ENCODE data around the gene PDE10A. TPM values are rescaled to one million over a fixed set of nuclear protein-coding genes. Genes with fewer than 3 reads are reported as not detected.

The PDE10A gene
- total and polyA plus RNA-seq, 2 of the 8 experiments (the other 6 are each of a cell fraction or from before 2014, with no cell fraction given): 1.1 to 2.4 TPM

DNA sequence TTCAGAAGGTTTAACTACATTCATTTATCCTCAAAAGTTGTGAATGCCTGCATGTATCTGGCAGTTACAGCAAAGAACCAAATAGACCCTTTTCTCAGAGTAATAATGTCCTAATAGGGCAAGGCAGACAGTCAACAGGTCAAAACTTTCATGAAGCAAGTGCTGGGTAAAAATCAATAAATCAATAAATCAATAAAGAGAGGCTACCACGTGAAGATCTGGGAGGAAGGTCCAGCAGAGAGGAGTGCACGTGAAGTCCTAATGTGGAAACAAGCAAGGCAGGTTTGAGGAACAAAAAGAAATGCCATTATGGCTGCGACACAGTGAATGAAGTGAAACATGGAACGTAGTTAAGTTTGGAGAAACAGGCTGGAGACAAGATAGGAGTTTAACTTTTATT, 317.3 kb downstream of the PDE10A start:
- Histone ChIP-seq H4K8ac (ENCODE audit: extremely low read depth, insufficient read depth, low read length) (no peak overlapping the region), H2BK120ac (replicated peaks; ENCODE audit: low read depth, low read length) (no peak overlapping the region), H3K79me1 (ENCODE audit: low read depth, low read length) (no peaks in the 10 kb centered on the region), H3K4me1 (replicated peaks in 1 of 4; ENCODE audit: control insufficient read depth in 3 of 4, insufficient read depth in 4 of 4, low read length in 3 of 4) (no peaks in the 10 kb centered on the region), H3K4me2 (ENCODE audit: insufficient read depth in 1 of 2, low read depth in 2 of 2, low read length in 2 of 2) (no peak overlapping the region), H4K5ac (ENCODE audit: insufficient read length, low read depth, low read length) (no peak overlapping the region), H3K9me3 (ENCODE audit: insufficient read depth in 2 of 2, low read depth in 1 of 2, low read length in 1 of 2) (peaks cover 8% of the 10 kb centered on the region in 2 experiments; a peak in 3 of 4 replicates), H2AK5ac (ENCODE audit: low read depth, low read length) (no peak overlapping the region), H3K79me2 (ENCODE audit: control insufficient read depth in 1 of 2, insufficient read depth in 2 of 2, low read length in 2 of 2) (no peaks in the 10 kb centered on the region), H3K9ac (replicated peaks in 1 of 4; ENCODE audit: extremely low read depth in 1 of 4, low read depth in 3 of 4, low read length in 3 of 4) (no peak overlapping the region), H2BK5ac (ENCODE audit: low read depth, low read length) (no peak overlapping the region), H2BK15ac (ENCODE audit: low read length) (no peak overlapping the region), H2BK20ac (ENCODE audit: low read length) (no peak overlapping the region), H2BK12ac (ENCODE audit: low read depth, low read length) (no peak overlapping the region), H3K27me3 (replicated peaks in 1 of 4; ENCODE audit: control insufficient read depth in 3 of 4, extremely low read depth in 1 of 4, insufficient read depth in 3 of 4, low read length in 3 of 4) (no peaks in the 10 kb centered on the region), H4K91ac (replicated peaks; ENCODE audit: insufficient read length, low read length) (no peak overlapping the region), H3K4me3 (ENCODE audit: extremely low read depth in 1 of 4, insufficient read depth in 2 of 4, low read depth in 3 of 4, low read length in 4 of 4) (no peak overlapping the region), H3K18ac (ENCODE audit: extremely low read depth, low read length) (no peak overlapping the region), H4K20me1 (replicated peaks in 1 of 2; ENCODE audit: control insufficient read depth in 1 of 2, insufficient read depth in 2 of 2, low read length in 2 of 2) (no peaks in the 10 kb centered on the region), H3K4ac (replicated peaks; ENCODE audit: insufficient read length, low read depth, low read length) (no peak overlapping the region), H3K14ac (ENCODE audit: insufficient read length) (no peak overlapping the region), H2AFZ (ENCODE audit: low read length) (no peak overlapping the region), H3K23me2 (ENCODE audit: low read depth, low read length) (no peaks in the 10 kb centered on the region), H3K23ac (ENCODE audit: insufficient read length) (no peak overlapping the region), H3K56ac (replicated peaks; ENCODE audit: insufficient read length, low read depth, low read length) (no peak overlapping the region), H3K36me3 (ENCODE audit: control insufficient read depth in 2 of 4, insufficient read depth in 4 of 4, low read length in 3 of 4) (peaks cover 0 to 3% (median 0%) of the 10 kb centered on the region in 4 experiments; a peak in 2 of 8 replicates), H3K27ac (ENCODE audit: low read depth, low read length) (no peak overlapping the region)
- 90% methylated on average over 4 of the region's 4 CpGs; no CpG with 5 or more reads in 1 of the 2 experiments for WGBS, 2 experiments (ENCODE audit: extremely low coverage in 1 of 2, insufficient coverage in 1 of 2, insufficient read length in 1 of 2, insufficient replicate concordance in 2 of 2, low coverage in 1 of 2, low lambda C conversion rate in 2 of 2, missing lambda C conversion rate in 1 of 2)
- no peak for DNase-seq (ENCODE audit: low read depth in 1 of 2, low spot score in 2 of 2)
- ChIA-PET CTCF (ENCODE audit: partially characterized antibody) (no interaction called here), POLR2A (ENCODE audit: partially characterized antibody) (no interaction called here)
- no peak for FAIRE-seq
- TF ChIP-seq RAD21 (IDR thresholded peaks at IDR 0.05 in 1 of 2, conservative IDR thresholded peaks at IDR 0.05 in 1 of 2; ENCODE audit: low read depth in 2 of 2, low read length in 2 of 2) (no peak), CEBPB (IDR thresholded peaks at IDR 0.05; ENCODE audit: low read depth, low read length) (no peak), SIRT6 (IDR thresholded peaks at IDR 0.05; ENCODE audit: low read length) (no peak), TCF12 (IDR thresholded peaks at IDR 0.05; ENCODE audit: low read depth, low read length) (no peak), RBBP5 (IDR thresholded peaks at IDR 0.05; ENCODE audit: borderline replicate concordance, low read depth, low read length) (no peak), CBX8 (IDR thresholded peaks at IDR 0.05; ENCODE audit: borderline replicate concordance, low read depth, low read length) (no peak), RXRA (IDR thresholded peaks at IDR 0.05; ENCODE audit: insufficient read depth, low read depth, low read length) (no peak), EGR1 (IDR thresholded peaks at IDR 0.05; ENCODE audit: borderline replicate concordance, low read depth, low read length) (no peak), JUN (IDR thresholded peaks at IDR 0.05; ENCODE audit: low read depth, low read length) (no peak), EP300 (IDR thresholded peaks at IDR 0.05; ENCODE audit: borderline replicate concordance in 1 of 2, low read depth in 2 of 2, low read length in 2 of 2) (no peak), RFX5 (IDR thresholded peaks at IDR 0.05; ENCODE audit: borderline replicate concordance, low read depth, low read length) (no peak), POLR2A (IDR thresholded peaks at IDR 0.05; ENCODE audit: control extremely low read depth in 1 of 2, low read depth in 2 of 2, low read length in 2 of 2) (no peak), RNF2 (IDR thresholded peaks at IDR 0.05; ENCODE audit: borderline replicate concordance, low read depth, low read length, missing control alignments, poor library complexity, severe bottlenecking) (no peak)
